Fibroblast of skin of scalp (primary cell): ENCODE data around the gene AKT1.

Experiments
- DNase-seq: peaks from one replicate; pipeline ENCODE4 v3.0.0-alpha.2; 2013

Gene AKT1

DNA sequence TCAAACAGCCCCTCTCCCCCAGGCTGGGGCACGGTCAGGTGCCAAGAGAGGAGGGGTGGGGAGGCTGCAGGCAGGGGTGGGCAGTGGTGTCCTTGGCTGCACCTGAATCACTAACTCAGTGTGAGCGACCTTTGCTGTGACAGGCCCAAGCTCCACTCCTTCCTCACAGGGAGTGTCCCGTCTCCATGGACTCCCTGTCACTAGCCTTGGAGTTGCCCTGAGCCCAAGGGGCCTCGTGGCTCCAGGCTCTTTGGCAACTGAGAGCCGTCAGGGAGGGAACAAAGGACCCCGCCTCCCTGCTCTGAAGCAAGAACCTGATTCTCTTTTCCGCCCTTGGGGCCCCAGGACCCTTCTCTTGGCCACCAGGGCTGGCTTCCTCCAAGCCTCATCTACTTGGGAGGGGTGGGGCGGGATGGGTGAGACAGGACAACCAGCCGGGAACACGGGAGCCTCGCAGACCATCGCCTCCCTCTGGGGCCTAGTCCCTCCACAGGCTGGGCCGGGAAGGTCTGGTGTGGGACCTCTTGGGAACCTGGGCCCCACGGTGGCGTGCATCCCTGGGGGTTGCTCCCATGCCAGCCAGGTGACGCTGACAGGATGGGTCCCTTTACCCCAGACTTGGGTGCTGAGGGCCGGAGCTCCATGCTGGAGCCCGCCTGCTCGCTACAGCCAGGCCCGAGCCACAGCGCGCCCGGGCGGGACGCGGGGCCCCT, 72.5 kb downstream of the AKT1 start:
- no peak for DNase-seq

DNA sequence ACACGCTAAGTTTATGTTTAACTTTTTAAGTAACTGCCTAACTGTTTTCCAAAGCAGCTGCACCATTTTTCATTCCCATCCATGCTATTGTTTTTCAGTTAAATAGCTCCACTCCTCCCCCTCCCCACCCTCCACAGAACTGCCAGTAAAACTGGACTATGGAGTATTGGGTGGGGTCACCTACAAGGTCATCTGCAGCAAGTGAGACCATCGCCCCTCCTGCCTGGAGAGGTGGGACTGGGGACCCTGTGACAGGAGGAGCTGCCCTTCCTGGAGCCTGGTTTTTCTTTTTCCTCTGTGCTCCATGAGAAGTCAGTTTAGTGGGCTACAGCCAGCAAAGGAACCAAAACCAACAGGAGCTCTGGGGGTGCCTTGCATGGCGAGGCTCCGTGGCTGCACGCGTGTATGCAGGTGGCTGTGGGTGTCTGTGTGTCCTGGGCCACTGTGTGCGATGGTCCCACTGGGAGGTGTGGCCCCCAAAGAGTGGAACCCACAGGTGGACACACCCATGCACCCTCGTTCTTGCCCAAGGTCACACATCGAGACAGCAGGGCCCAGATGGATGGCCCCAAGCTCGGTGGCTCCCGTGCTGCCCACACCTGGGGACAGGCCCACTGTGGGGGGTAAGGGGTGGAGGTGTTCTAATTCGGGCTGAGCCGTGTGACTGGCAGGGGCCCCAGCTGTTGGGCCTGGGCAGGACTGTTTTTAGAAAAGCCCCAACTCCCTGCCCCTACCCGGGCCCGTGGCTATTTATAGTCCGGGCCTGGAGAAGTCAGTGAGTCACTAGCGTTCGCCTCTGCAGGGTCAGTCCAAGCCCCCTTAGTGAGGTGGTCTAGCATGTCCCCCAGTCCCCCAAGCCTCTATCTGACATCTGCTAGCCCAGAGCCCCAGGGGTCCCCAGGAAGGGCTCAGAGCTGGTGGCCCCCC, 73.8 kb downstream of the AKT1 start:
- DNase-seq = no peak
